Measurements from ENCODE around the gene FCN2. TPM values are rescaled to one million over a fixed set of nuclear protein-coding genes. Genes with fewer than 3 reads are reported as not detected.

FCN2 gene
- total RNA-seq (not detected), polyA plus RNA-seq (under 1 TPM in 1 of 3 donors, not detected in 2; 0.07 TPM)
- long read RNA-seq, donor 1: 0 reads
- long read RNA-seq, donor 2: 0 reads

GRCh38 chr9:134880484-134881312 is at the start of gene FCN2:
Gene FCN2, plus strand, starts transcription at chr9:134880810. Its CDS starts 12 bp downstream, at chr9:134880822.
- H3K4me1 ChIP-seq: no peaks in the 10 kb centered on the region
- no peak within 1 kb of the TSS for H3K27ac ChIP-seq
- no peak within 1 kb of the TSS for H3K4me3 ChIP-seq
- DNase-seq (no peak), ATAC-seq (no peak)
- no peaks in the 10 kb centered on the region for H3K9me3 ChIP-seq
- WGBS, 3 donors: 75 to 77% (median 76%) methylated on average over 25 of the region's 25 CpGs
- no peaks in the 10 kb centered on the region for H3K36me3 ChIP-seq (ENCODE audit: insufficient read depth in 1 of 2, low read depth in 1 of 2)
- TF ChIP-seq CTCF (IDR thresholded peaks at IDR 0.05): no peak
- H3K27me3 ChIP-seq (ENCODE audit: insufficient read depth in 3 of 3, low read length in 2 of 3): peaks cover 0 to 25% (median 3%) of the 10 kb centered on the region in 3 donors
- intact Hi-C loops (cut with DNase I): no loop called here

GRCh38 chr9:134830926-134831720 is 49.5 kb upstream of the FCN2 start:
- DNase-seq (no peak), ATAC-seq (no peak)
- intact Hi-C loops (cut with DNase I): no loop called here
- Histone ChIP-seq H3K36me3 (ENCODE audit: insufficient read depth in 1 of 2, low read depth in 1 of 2) (no peaks in the 10 kb centered on the region), H3K4me3 (no peak overlapping the region), H3K9me3 (no peaks in the 10 kb centered on the region), H3K27ac (no peak overlapping the region), H3K27me3 (ENCODE audit: insufficient read depth in 3 of 3, low read length in 2 of 3) (peaks cover 0 to 4% (median 0%) of the 10 kb centered on the region in 3 donors), H3K4me1 (no peaks in the 10 kb centered on the region)
- 80 to 87% (median 84%) methylated on average over 21 of the region's 21 CpGs for WGBS, 3 donors
- TF ChIP-seq CTCF (IDR thresholded peaks at IDR 0.05): no peak

- ATAC-seq (no peak), DNase-seq (no peak)
- H3K9me3 ChIP-seq: no peaks in the 10 kb centered on the region
- TF ChIP-seq CTCF (IDR thresholded peaks at IDR 0.05): no peak
- no peaks in the 10 kb centered on the region for H3K4me1 ChIP-seq
- no peak overlapping the region for H3K27ac ChIP-seq
- peaks cover 0 to 2% of the 10 kb centered on the region in 2 donors for H3K36me3 ChIP-seq (ENCODE audit: insufficient read depth in 1 of 2, low read depth in 1 of 2)
- intact Hi-C loops (cut with DNase I): no loop called here
- H3K27me3 ChIP-seq (ENCODE audit: insufficient read depth in 3 of 3, low read length in 2 of 3): peaks cover 0 to 4% (median 0%) of the 10 kb centered on the region in 3 donors
- H3K4me3 ChIP-seq: no peak overlapping the region
- 92 to 96% (median 95%) methylated on average over 19 of the region's 19 CpGs for WGBS, 3 donors
Observed at GRCh38 chr9:134832471-134832870, 48.1 kb upstream of the FCN2 start.

GRCh38 chr9:134833294-134833880 is 47.2 kb upstream of the FCN2 start:
- H3K4me1 ChIP-seq: no peaks in the 10 kb centered on the region
- H3K36me3 ChIP-seq (ENCODE audit: insufficient read depth in 1 of 2, low read depth in 1 of 2): peaks cover 0 to 5% of the 10 kb centered on the region in 2 donors
- no peak overlapping the region for H3K4me3 ChIP-seq
- ATAC-seq (no peak), DNase-seq (no peak)
- no peak overlapping the region for H3K27ac ChIP-seq
- TF ChIP-seq CTCF (IDR thresholded peaks at IDR 0.05): no peak
- WGBS, 3 donors: 54 to 77% (median 59%) methylated on average over 11 of the region's 11 CpGs
- H3K27me3 ChIP-seq (ENCODE audit: insufficient read depth in 3 of 3, low read length in 2 of 3): peaks cover 0 to 4% (median 0%) of the 10 kb centered on the region in 3 donors
- intact Hi-C loops (cut with DNase I): no loop called here
- H3K9me3 ChIP-seq: no peaks in the 10 kb centered on the region
